22Rv1 (cell line): Measurements from ENCODE around the gene SEMA5A.

Experiments
- ZFX ChIP-seq: fragments of 450-650 bp; IDR thresholded peaks from 2 replicates; pipeline ENCODE4 v1.6.1; 2017; ENCODE audit warnings: antibody characterized with exemption, borderline replicate concordance
- TF ChIP-seq, protein P1 (sequence below): fragments of 450-650 bp; IDR thresholded peaks from 2 replicates; pipeline ENCODE4 v1.5.1; 2017; ENCODE audit warnings: mild to moderate bottlenecking

DNA sequence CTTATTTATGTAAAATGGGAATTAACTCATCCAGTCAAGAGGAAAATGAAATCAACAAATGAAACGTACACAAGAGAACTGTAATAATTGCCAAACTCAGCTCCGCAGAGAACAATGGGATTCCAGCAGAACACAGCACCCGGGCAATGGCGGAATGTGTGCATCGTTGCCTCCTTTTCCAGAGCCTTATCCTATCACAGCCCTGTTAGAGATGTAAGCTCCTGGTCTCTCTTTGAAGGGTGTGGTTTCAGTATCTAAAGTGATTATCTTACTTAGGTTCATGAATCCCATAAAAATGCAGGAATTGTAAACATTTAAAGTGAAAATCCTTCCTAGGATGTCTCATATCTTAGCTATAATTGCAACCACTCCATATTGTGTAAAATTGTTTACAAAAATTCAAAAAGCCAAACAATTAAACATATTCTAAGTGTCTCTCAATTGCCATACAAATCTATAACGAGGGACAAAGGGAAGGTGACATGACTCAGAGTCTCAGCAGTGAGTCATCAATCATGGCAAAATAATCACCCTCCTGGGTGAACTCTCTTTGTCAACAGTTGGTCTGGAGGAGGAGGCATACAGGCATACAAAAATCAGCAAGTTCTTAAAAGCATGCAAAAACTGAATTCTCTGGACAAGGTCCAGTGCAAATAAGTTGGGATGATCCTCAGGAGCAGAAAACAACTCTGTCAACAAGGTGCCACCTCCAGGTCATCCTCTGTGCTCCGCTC lies 22.6 kb downstream of the SEMA5A start:
- TF ChIP-seq, protein P1, sequence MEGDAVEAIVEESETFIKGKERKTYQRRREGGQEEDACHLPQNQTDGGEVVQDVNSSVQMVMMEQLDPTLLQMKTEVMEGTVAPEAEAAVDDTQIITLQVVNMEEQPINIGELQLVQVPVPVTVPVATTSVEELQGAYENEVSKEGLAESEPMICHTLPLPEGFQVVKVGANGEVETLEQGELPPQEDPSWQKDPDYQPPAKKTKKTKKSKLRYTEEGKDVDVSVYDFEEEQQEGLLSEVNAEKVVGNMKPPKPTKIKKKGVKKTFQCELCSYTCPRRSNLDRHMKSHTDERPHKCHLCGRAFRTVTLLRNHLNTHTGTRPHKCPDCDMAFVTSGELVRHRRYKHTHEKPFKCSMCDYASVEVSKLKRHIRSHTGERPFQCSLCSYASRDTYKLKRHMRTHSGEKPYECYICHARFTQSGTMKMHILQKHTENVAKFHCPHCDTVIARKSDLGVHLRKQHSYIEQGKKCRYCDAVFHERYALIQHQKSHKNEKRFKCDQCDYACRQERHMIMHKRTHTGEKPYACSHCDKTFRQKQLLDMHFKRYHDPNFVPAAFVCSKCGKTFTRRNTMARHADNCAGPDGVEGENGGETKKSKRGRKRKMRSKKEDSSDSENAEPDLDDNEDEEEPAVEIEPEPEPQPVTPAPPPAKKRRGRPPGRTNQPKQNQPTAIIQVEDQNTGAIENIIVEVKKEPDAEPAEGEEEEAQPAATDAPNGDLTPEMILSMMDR, result no peak
- TF ChIP-seq ZFX, result no peak
